GM19467 (cell line): ENCODE data around the gene FBLN5.
"Not testable (repeated sequence)": the region's sequence is repeated elsewhere in the genome, so short reads cannot be mapped to it uniquely, and the experiment has no call there.

ENCODE experiments used
- ATAC-seq: cut with Tn5 transposase; IDR thresholded peaks from one replicate; pipeline ENCODE4 v1.9.1; 2021; ENCODE audit warnings: mild to moderate bottlenecking, moderate library complexity; ENCODE audit not compliant: unreplicated experiment

The FBLN5 gene

DNA sequence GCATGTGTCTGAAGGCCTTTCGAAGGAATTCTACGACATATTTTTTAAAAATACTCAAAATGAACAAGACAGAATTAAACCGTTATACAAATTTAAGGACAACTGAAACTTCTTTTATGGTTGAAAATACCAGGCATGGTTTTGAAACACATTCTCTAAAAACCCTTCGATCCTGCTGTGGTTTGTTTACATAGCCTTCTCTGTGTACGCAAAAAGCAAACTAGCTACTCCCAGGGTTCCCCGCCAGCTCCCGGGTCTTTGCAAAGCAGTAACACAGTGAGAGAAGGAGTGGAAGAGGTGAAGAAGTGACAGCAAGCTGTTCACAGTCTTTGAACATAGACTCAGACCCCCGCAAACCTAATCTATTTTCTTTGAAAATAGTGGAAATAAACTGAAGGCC is 77.9 kb downstream of the FBLN5 start:
- ATAC-seq = no peak

- ATAC-seq = no peak
Observed at GRCh38 chr14:91867316-91867988, 80.0 kb downstream of the FBLN5 start, which contains the start of gene TC2N. Gene TC2N (minus strand): TSS chr14:91867536. CDS start chr14:91813769, 53,767 bp downstream.

GRCh38 chr14:91866511-91867295 is 80.8 kb downstream of the FBLN5 start:
- no peak for ATAC-seq

- no peak for ATAC-seq
Observed at GRCh38 chr14:91866061-91866460, 81.4 kb downstream of the FBLN5 start.

GRCh38 chr14:91862417-91862816 is 85.1 kb downstream of the FBLN5 start:
- no peak for ATAC-seq

- ATAC-seq = no peak
Observed at GRCh38 chr14:91861091-91861490, 86.4 kb downstream of the FBLN5 start.

- no peak for ATAC-seq
Observed at GRCh38 chr14:91860238-91860637, 87.3 kb downstream of the FBLN5 start.

DNA sequence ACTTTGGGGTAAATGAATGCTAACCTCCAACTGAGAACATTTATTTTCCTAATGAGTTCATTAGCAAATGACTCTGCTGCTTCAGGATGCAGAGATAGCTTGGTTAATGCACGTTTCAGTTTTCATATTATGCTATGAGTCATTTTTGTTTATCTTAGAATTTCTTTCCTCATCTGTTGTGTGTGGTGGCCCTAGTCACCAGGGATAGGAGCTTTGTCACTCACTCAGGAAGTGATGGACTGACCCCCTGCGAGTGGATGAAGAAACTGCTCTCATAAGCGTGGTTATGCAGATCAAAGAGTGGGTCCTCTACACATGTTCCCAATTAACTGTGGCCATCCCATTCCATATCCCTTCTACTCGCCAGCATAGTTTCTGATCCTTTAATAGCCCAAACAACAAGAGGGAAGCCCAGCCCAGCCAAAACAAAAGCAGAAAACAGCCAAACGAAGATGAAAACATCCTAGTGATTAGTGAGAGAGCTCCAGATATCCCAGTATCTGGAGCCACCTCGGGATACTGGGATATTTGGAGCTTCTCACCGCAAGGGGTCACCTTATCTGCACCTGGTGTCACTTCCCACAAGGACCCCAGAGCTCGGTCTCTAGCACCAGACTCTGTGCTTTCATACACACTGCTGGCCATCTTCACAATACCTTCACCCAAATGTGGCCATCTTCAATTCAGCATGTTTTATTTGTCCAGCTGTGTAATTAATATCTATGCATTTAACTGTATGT is 88.8 kb downstream of the FBLN5 start:
- peak; percentile 58 for ATAC-seq

- ATAC-seq = no peak
Observed at GRCh38 chr14:91857614-91858013, 89.9 kb downstream of the FBLN5 start.

- no peak for ATAC-seq
Observed at GRCh38 chr14:91854327-91854934, 93.1 kb downstream of the FBLN5 start.

DNA sequence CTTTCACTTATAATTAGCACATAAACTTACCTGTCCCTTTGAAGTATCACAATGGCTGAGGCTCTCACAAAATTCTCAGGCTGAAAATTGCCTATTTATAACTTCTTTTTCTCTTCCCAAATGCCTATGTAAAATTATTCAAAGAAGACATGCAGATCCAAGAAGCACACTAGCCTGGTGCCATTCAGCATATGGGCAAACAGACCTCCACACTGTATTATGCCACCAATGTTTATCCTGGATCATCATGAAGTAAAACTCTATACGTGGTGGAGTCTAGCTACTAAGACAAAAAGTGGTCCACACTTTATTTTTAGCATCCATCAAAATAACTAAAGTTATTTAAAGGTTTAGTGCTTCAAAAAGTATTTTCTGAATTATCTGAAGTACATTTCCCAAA is 95.9 kb downstream of the FBLN5 start:
- no peak for ATAC-seq

DNA sequence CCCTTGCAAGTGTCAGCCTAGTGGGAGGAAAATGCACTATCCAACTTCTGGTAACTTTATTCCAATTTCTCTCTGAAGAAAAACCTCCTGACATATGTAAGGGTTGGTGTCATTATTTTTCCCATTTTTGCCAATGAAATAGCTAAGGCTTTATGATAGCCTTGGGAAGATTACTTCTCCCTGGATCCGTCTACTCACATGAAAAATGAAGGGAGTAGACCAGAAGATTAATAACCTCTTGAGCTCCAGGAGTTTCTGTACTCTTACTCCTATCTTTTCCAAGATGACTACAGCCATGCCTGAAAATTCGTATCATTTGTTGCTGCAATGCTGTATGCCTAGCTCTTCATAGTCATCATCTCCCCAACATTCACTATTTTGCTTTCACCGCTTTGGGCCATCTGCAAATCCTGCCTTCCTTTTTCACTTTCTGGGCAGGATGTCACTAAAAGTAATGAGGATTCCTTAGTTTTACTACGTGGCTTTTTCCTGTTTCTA is 98.9 kb downstream of the FBLN5 start:
- ATAC-seq = no peak

DNA sequence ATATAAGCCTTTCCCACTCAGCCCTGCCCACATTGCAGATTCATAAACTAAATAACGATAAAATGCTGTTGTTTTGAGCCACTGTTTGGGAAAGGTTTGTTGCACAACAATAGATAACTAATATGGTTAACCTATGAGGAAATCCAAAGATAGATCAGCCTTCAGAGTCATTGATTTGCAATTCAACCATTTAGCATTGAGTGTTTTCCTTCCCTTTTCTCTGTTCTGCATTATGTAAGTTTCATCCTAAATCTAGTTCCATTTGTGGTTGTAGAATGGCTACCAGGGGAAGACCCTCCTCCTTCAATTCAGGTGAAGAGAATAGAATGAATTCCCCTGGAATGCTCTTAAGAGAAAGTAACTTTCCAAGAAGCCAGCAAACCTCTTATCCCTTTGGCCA is 99.8 kb downstream of the FBLN5 start:
- no peak for ATAC-seq

DNA sequence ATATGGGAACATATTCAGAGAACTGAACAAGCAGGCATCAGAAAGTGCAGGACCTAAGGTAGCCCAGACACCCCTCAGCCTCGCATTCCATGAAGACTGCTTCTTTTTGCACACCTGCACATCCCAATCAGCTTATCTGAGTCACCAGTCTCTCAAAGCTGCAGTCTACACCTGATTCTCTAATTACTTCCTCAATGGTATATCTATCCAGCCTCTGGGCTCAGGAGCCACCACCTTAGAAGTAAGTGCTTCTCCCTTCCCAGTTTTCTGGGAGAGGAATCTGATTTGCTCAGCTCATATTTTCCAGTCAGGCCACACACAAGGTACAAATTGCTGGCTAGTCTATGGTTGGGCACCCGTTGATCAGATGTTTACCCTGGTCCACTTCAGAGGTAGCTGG is 101.8 kb downstream of the FBLN5 start:
- no peak for ATAC-seq

DNA sequence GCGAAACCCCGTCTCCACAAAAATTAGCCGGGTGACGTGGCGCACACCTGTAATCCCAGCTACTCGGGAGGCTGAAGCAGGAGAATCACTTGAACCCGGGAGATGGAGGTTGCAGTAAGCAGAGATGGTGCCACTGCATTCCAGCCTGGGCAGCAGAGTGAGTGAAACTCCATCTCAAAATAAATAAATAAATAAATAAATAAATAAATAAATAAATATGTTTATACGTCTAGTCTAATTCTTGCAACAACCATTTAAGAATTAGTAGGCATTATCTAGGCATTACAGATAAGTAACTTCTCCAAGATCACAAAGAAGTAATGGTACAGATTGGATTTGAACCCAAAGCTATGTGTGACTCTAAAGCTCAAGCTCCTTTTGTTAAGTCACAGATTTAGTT is 102.4 kb downstream of the FBLN5 start:
- ATAC-seq = not testable (repeated sequence)

DNA sequence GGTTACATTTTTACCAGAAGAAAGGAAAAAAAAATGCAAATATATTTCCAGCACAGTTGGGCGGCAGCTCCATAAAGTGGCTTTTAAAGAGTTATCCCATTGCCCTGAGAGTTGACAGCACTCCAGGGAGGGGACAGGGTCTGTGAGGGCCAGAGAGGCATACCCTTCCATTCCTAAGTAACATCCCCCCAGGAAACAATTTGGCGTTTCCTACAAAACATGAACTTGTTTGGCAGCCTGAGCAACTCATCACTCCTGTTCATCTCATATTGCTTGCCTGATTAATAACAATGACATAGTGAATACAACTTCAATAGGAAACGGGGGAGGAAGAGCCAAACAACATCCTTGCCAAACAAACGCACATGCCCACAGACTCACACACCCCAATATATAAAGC is 103.5 kb downstream of the FBLN5 start:
- ATAC-seq = no peak

- no peak for ATAC-seq
Observed at GRCh38 chr14:91843437-91843836, 104.1 kb downstream of the FBLN5 start.

GRCh38 chr14:91841065-91841464 is 106.4 kb downstream of the FBLN5 start:
- ATAC-seq = no peak

- no peak for ATAC-seq
Observed at GRCh38 chr14:91839749-91840148, 107.7 kb downstream of the FBLN5 start.

DNA sequence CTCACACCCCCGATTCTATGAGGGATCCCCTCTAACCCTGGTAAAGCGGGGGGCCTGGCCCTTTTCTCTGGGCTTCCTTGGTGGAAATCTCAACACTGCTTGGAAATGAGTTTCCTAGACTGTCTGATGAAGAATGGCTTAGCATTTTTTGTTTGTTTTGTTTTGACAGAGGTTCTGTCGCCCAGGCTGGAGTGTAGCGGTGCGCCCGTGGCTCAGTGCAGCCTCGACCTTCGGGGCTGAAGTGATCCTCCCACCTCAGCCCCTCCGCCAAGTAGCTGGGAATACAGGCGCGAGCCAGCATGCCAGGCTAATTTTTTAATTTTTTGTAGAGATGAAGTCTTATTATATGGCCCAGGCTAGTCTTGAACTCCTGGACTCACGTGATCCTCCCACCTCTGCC is 110.4 kb downstream of the FBLN5 start:
- no peak for ATAC-seq
